DND-41 (cell line): ENCODE data around the gene LPAR1.

Experiments
- ATAC-seq: fragments of 200-7000 bp; cut with Tn5 transposase; 3 replicates; pipeline ENCODE4 v1.9.1; 2021; ENCODE audit warnings: low read depth; ENCODE audit not compliant: insufficient read depth
- DNase-seq: peaks from one replicate; pipeline ENCODE4 v3.0.0-alpha.2; 2020
- H2AFZ ChIP-seq: 2 replicates; pipeline ENCODE4 v1.6.0; 2012; ENCODE audit warnings: low read depth, low read length
- H3K27ac ChIP-seq: 2 replicates; pipeline ENCODE4 v1.5.1; 2012; ENCODE audit warnings: low read length, inconsistent platforms
- H3K27me3 ChIP-seq: fragments of 200-600 bp; sonication (generic); 2 replicates; pipeline ENCODE4 v1.6.0; 2012; ENCODE audit warnings: low read length, mild to moderate bottlenecking, inconsistent platforms; ENCODE audit not compliant: insufficient read depth, poor library complexity
- H3K36me3 ChIP-seq: 2 replicates; pipeline ENCODE4 v1.5.1; 2012; ENCODE audit warnings: low read length, inconsistent platforms; ENCODE audit not compliant: insufficient read depth
- H3K4me1 ChIP-seq: 2 replicates; pipeline ENCODE4 v1.5.1; 2012; ENCODE audit warnings: mild to moderate bottlenecking, low read length; ENCODE audit not compliant: insufficient read depth
- H3K4me2 ChIP-seq: 2 replicates; pipeline ENCODE4 v1.6.0; 2012; ENCODE audit warnings: mild to moderate bottlenecking, moderate library complexity, low read length, inconsistent platforms; ENCODE audit not compliant: insufficient read depth
- H3K4me3 ChIP-seq, 2 experiments: fragments of 200-600 bp in 1 of 2; shearing (Covaris generic) in 1 of 2; 2 replicates each; pipeline ENCODE4 v1.5.1; 2012 to 2016; ENCODE audit warnings: inconsistent platforms in 2 of 2, low read length in 2 of 2, mild to moderate bottlenecking in 2 of 2, low read depth in 1 of 2, moderate library complexity in 1 of 2
- H3K79me2 ChIP-seq: 2 replicates; pipeline ENCODE4 v1.6.0; 2012; ENCODE audit warnings: low read length, inconsistent platforms; ENCODE audit not compliant: insufficient read depth
- H3K9ac ChIP-seq: 2 replicates; pipeline ENCODE4 v1.6.0; 2012; ENCODE audit warnings: low read depth, mild to moderate bottlenecking, inconsistent platforms, low read length, moderate library complexity
- H3K9me3 ChIP-seq: 2 replicates; pipeline ENCODE4 v1.5.1; 2012; ENCODE audit warnings: low read length, moderate library complexity, mild to moderate bottlenecking, inconsistent platforms; ENCODE audit not compliant: insufficient read depth, severe bottlenecking
- H4K20me1 ChIP-seq: 2 replicates; pipeline ENCODE4 v1.6.0; 2012; ENCODE audit warnings: low read length; ENCODE audit not compliant: insufficient read depth
- EZH2 ChIP-seq: IDR thresholded peaks from 3 replicates; pipeline ENCODE4 v1.6.1; 2012; ENCODE audit warnings: borderline replicate concordance, low read depth, mild to moderate bottlenecking, moderate library complexity, low read length, inconsistent platforms; ENCODE audit not compliant: severe bottlenecking
- TF ChIP-seq, protein P1 (sequence below): IDR thresholded peaks from 2 replicates; pipeline ENCODE4 v1.5.1; 2012; ENCODE audit warnings: borderline replicate concordance, low read length, moderate library complexity, mild to moderate bottlenecking; ENCODE audit not compliant: poor library complexity, severe bottlenecking; ENCODE audit errors: extremely low read depth

The LPAR1 gene

DNA sequence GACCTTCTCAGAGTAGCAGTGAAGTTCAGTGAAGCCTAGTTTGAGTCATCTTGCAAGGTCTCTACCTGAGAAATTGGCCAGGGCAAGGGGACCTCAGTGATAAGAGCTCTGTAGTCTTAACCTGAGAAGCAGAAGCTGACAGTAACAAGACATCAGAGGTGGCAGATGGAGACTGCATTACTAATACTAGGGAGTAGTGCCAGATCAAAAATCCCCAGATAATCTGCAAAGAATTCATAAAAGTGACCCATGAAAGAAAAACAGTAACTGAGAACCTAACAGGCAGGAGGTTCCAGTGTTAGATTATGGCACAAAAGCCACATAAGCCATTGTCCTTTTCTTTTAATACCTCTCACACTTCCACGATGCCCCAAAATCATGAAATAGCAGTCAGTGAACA lies 194.1 kb downstream of the LPAR1 start:
- Histone ChIP-seq H2AFZ (no peak overlapping the region), H3K9ac (no peak overlapping the region), H3K27me3 (no peaks in the 10 kb centered on the region), H3K9me3 (no peaks in the 10 kb centered on the region), H4K20me1 (no peaks in the 10 kb centered on the region), H3K4me1 (no peaks in the 10 kb centered on the region), H3K79me2 (no peaks in the 10 kb centered on the region), H3K4me2 (no peak overlapping the region), H3K36me3 (no peaks in the 10 kb centered on the region), H3K4me3 (no peak overlapping the region), H3K27ac (no peak overlapping the region)
- DNase-seq (no peak), ATAC-seq (no peak)
- TF ChIP-seq, protein P1, sequence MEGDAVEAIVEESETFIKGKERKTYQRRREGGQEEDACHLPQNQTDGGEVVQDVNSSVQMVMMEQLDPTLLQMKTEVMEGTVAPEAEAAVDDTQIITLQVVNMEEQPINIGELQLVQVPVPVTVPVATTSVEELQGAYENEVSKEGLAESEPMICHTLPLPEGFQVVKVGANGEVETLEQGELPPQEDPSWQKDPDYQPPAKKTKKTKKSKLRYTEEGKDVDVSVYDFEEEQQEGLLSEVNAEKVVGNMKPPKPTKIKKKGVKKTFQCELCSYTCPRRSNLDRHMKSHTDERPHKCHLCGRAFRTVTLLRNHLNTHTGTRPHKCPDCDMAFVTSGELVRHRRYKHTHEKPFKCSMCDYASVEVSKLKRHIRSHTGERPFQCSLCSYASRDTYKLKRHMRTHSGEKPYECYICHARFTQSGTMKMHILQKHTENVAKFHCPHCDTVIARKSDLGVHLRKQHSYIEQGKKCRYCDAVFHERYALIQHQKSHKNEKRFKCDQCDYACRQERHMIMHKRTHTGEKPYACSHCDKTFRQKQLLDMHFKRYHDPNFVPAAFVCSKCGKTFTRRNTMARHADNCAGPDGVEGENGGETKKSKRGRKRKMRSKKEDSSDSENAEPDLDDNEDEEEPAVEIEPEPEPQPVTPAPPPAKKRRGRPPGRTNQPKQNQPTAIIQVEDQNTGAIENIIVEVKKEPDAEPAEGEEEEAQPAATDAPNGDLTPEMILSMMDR: no peak
- no peak for TF ChIP-seq EZH2

DNA sequence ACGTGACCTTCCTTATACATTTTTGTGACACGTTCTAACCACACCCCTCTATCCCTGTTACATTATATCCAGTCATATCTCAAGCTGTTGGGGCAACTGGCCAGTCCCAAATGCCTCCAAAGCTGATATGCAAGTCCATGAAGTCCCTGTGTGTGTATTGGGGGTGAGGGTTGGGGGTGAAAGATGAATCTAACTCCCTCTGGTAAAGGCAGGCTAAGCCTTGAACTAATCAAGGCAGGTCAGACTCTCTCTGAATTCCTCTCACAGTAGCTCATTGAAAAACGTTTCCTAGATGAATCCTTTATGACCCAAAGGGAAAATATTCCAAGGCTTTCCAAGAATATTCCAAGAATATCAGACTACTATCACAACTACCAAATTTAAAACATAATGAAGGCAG lies 195.3 kb downstream of the LPAR1 start:
- H3K79me2 ChIP-seq: no peaks in the 10 kb centered on the region
- no peak for TF ChIP-seq EZH2
- TF ChIP-seq, protein P1: no peak
- H3K4me1 ChIP-seq: no peaks in the 10 kb centered on the region
- no peak overlapping the region for H2AFZ ChIP-seq
- no peaks in the 10 kb centered on the region for H3K36me3 ChIP-seq
- no peaks in the 10 kb centered on the region for H4K20me1 ChIP-seq
- H3K27ac ChIP-seq: no peak overlapping the region
- no peak overlapping the region for H3K9ac ChIP-seq
- no peak overlapping the region for H3K4me3 ChIP-seq
- no peak for DNase-seq
- H3K27me3 ChIP-seq: no peaks in the 10 kb centered on the region
- ATAC-seq: no peak
- H3K9me3 ChIP-seq: no peaks in the 10 kb centered on the region
- H3K4me2 ChIP-seq: no peak overlapping the region

- Histone ChIP-seq H3K79me2 (no peaks in the 10 kb centered on the region), H3K9me3 (no peaks in the 10 kb centered on the region), H2AFZ (no peak overlapping the region), H3K9ac (no peak overlapping the region), H3K4me3 (no peak overlapping the region), H3K36me3 (no peaks in the 10 kb centered on the region), H4K20me1 (no peaks in the 10 kb centered on the region), H3K4me1 (no peaks in the 10 kb centered on the region), H3K4me2 (no peak overlapping the region), H3K27me3 (no peaks in the 10 kb centered on the region), H3K27ac (no peak overlapping the region)
- ATAC-seq (no peak), DNase-seq (no peak)
- no peak for TF ChIP-seq EZH2
- TF ChIP-seq, protein P1: no peak
Measured at GRCh38 chr9:110842169-110842568, 196.1 kb downstream of the LPAR1 start.
